ENCODE results near the gene TMCC1. TPM values are rescaled to one million over a fixed set of nuclear protein-coding genes. Genes with fewer than 3 reads are reported as not detected.

Gene TMCC1
- total RNA-seq, 2 donors from 2014 or later = 41.0 to 51.1 TPM

GRCh38 chr3:129598000-129598381, 295.5 kb downstream of the TMCC1 start:
- Mint-ChIP-seq H3K4me3 (no peak overlapping the region), H3K36me3 (ENCODE audit: low read depth) (peaks cover 3% of the 10 kb centered on the region), H3K27me3 (ENCODE audit: insufficient read depth) (no peaks in the 10 kb centered on the region), H3K27ac (no peak overlapping the region), H3K4me1 (peaks cover 57% of the 10 kb centered on the region), H3K9me3 (no peaks in the 10 kb centered on the region)
- peaks cover 29% of the 10 kb centered on the region for H3K4me1 ChIP-seq (ENCODE audit: control insufficient read depth, insufficient read depth, low read length)
- H3K27me3 ChIP-seq (ENCODE audit: control insufficient read depth, insufficient read depth, low read length, poor library complexity, severe bottlenecking) = no peaks in the 10 kb centered on the region
- DNase-seq = peak; percentile 77
- 40 to 68% methylated on average over 4 to 5 of the region's 5 CpGs for WGBS, 2 experiments (ENCODE audit: insufficient coverage in 1 of 2, insufficient read length in 1 of 2)
- no peak overlapping the region for H3K4me3 ChIP-seq (ENCODE audit: low read length)
- H3K36me3 ChIP-seq (ENCODE audit: control insufficient read depth, insufficient read depth, low read length) = no peaks in the 10 kb centered on the region
- H3K9ac ChIP-seq (ENCODE audit: extremely low read depth, low read length, poor library complexity, severe bottlenecking) = no peak overlapping the region
- TF ChIP-seq CTCF (conservative IDR thresholded peaks at IDR 0.05) = no peak
- H3K9me3 ChIP-seq (ENCODE audit: control insufficient read depth, low read length) = no peaks in the 10 kb centered on the region
- peak overlapping the region; percentile 51 for H3K27ac ChIP-seq (ENCODE audit: low read depth, low read length)

Other genes with a start within 250 kb of the TMCC1 start
- under 1 TPM; 0.22 to 0.29 TPM for gene TRH, start 81.0 kb upstream of the TMCC1 start, total RNA-seq
- gene ALG1L2, start 188.1 kb upstream of the TMCC1 start, total RNA-seq = 10 to 100 TPM in 1 of 2 donors, 1 to 10 TPM in 1; 5.2 to 10.1 TPM

All from endodermal cell (in vitro differentiated cells).